ENCODE results near the gene CAMK2B. TPM values are rescaled to one million over a fixed set of nuclear protein-coding genes. Genes with fewer than 3 reads are reported as not detected.

CAMK2B gene
- total RNA-seq, 2 donors from 2014 or later, result 1.2 to 3.5 TPM

DNA sequence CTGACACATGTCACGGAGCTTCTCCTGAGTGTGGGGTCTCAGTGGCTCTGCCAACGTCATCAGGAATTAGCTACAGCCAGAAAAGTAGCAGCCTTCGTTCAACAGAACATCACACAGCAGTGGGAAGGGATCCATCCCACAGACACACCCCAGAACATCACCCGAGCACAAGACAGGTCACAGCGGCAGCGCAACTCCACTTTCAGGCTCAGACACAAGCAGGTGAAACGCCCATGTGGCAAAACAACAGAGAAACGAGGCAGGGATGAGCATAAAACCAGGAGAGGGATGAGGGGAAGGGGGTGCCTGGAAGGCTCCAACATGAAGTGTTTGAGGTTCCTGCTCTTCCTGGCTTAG, 44.8 kb downstream of the CAMK2B start:
- intact Hi-C loops (cut with DNase I), result no loop called here
- DNase-seq (ENCODE audit: low spot score), result peak; percentile 28

DNA sequence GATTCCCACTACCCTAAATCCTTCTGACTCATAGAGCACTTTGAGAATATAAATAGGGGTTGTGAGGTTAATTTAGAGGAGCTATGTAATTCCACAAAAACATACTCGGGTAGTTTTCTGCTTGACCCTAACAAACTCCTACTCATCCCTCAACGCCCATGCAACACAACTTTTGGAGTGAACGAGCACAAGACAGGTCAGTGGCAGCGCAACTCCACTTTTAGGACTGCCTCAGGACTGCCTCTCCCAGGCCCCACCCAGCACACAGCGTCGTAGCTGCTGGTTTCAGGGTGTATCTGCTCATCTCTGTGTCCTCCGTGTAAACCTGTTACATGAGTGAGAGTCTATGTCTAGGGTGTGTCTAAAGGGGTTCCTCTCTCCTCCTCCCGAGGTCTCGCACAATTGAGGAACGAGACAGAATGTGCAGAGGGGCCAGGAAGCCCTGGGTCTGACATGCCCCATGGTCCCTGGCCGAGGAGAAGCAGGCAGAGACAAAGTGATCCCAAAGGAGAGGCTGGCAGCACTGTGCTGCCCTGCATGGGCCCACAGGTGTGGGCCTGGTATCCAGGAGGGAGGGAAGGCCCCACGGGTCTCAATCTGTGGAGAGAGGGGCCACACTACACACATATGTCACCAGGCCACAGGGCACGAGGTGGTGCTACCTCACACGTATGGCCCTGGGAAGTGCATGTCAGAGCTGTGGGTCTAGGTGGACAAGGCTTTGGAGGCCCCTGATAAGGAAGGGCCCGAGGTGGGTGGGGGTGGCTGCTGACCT, 45.5 kb downstream of the CAMK2B start:
- intact Hi-C loops (cut with DNase I), result no loop called here
- peak; percentile 73 for DNase-seq (ENCODE audit: low spot score)

DNA sequence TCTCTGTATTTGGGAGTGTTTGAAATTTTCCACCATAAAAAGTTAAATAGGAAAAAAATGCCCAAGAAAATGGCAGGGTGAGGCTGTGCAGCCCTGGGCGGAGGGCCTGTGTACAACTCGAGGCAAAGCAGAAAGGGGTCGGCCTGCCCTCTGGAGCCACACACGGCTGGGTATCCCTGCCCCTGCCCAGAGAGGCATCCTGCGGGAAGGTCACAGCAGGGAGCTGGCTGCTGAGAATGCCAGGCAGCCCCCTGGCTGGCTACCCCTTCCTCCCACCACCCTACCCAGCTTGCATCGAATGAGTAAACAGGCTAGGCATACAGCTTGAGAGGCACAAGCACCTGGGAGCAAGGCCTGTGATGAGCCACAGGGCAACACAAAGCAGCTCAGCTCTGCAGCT, 46.1 kb downstream of the CAMK2B start:
- intact Hi-C loops (cut with DNase I), result no loop called here
- DNase-seq (ENCODE audit: low spot score), result peak; percentile 59

DNA sequence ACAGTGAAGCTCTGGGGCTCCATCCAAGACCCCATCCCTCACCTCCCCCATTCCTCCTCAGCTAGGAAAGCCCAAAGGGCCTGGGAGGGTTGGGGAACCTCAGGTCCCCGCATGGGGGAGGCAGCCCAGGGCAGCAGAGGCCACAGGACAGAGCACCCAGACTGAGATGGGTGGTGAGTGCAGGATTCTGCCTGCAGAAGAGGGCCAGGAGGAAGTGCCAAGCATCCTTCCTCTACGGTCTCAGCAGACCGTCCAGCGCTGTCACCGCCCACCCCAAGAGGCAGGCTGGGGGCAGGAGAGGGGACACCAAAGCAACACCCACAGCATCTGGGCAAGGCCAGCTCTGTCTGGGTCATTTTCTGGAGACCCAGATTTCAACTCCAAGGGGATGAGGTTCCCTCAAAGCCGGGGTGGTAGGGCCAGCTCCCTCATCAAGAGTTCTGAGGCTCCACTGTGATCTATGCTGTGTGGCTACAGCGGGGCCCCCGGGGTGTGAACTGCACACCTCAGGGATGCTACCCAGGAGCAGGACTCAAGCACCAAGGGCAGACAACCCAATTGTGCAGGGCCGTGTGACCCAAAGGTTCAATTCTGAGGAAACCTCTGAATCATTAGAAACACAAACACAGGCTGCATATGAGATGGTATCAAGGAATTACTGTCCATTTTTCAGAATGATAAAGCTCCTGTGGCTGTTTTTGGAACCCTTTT, 46.8 kb downstream of the CAMK2B start:
- peak; percentile 44 for DNase-seq (ENCODE audit: low spot score)
- intact Hi-C loops (cut with DNase I), result no loop called here

DNA sequence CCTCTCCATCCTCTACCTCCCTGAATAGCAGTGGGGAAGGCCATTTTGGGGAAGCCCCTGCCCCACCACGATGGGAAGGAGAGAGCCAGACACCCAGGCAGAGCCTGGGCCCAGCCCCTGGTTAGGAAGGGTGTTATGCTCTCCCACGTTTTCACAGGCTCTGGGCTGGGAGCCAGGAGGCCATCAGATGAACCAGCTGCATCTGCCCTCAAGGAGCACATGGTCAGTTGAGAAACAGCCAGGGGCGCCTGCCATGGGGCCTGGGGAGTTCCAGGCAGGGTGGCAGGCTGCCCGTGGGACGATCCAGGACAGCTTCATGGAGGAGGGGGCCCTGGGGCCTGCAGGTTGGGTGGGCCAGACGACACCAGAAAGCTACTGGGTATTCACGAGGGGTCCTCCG, 47.5 kb downstream of the CAMK2B start:
- intact Hi-C loops (cut with DNase I), result no loop called here
- peak; percentile 77 for DNase-seq (ENCODE audit: low spot score)

DNA sequence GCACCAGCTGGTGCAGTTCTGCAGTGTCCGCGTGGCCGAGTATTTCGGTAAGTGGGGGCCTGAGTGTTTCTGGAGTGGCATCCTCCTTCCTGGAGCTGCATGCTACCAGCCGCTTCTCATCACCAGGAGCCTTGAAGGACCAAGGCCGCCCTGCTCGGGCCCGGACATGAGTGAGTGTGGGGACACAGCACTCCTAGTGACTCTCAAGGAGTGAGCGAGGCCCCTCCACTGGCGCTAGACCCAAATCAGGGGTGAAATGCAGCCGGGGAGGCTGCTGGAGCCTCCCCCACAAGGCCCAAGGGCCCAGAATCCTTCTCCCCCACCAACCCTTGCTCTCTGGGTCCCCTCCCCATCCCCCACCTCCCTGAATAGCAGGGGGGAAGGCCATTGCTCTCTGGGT, 48.0 kb downstream of the CAMK2B start:
- peak; percentile 60 for DNase-seq (ENCODE audit: low spot score)
- intact Hi-C loops (cut with DNase I), result no loop called here

DNA sequence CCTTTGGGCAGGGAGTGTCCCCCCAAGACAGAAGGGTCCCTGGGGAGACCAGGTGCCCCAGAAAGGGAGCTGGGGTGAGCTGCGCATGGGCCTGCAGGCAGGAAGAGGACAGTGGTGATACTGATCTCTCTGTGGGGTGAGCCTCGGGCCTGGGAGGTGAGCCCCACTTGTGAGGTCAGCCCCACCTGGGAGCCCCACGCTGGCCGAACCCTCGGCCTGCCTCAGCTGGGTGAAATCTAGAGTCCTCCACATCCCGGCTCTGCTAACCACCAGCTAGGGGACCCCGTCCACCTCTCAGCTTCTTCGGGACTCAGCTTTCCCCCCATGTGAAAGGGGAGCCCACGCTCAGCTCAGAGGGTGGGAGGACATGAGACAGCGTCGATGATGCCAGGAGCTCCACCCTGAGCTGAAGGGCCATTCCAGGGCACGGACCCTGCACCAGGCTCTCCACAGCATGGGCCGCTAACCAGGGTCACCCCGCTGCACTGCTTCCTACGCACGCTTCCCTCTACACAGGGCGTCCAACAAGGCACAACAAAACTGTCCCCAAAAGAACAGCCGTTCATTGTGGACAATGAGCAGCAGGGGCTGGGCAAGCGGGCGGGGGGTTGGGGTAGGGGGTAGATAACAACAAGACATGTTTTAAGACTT, 48.7 kb downstream of the CAMK2B start:
- intact Hi-C loops (cut with DNase I), result no loop called here
- DNase-seq (ENCODE audit: low spot score), result peak; percentile 50

DNA sequence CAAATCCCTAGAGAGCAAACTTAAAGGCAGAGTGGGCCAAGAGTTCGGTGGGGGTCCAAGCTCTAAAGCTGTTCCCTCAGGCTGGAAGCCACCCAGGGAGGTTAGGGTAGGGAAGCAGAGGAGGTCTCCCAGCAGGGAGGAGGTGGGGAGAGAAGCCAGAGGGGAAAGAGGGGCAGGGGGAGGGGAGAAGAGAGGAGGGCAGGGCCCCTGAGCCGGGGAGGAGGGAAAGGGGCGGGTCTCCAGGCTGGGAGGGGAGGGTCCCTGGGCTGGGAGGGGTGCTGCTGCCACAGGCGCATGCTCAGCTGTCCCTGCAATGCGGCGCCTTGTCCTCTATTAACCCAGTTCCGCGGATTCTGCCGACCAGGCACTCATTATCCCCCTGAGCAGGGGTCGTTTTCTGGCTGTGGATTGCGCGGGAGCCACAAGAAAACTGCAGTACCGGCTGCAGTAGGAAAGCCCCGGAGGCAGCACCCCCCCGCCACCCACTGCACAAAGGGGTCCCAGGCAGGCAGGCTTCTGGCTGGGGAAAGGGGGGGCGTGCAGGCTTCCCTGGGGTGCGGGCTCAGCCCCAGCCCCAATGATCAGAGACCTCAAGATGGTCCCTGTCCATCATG, 49.3 kb downstream of the CAMK2B start:
- intact Hi-C loops (cut with DNase I), result no loop called here
- DNase-seq (ENCODE audit: low spot score), result peak; percentile 67

DNA sequence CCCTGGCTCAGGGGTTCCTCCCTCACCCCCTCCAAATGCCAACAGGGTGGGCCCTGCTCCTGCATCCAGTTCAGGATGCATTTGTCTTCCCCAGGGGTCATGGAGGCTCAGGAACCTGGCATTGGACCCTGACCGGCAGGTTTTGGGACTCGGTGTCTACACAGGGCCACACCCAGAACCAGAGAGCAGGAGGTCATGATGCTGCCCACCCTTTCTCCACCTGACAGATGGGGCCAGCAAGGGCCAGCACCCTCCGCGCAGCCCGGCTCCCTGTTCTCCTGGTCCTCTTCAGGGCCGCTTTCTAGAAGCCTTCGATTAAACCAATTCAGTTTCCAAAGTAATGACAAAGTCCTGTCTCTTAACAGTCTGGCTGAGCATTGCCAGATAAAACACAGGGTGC, 50.2 kb downstream of the CAMK2B start:
- peak; percentile 72 for DNase-seq (ENCODE audit: low spot score)
- intact Hi-C loops (cut with DNase I), result no loop called here

DNA sequence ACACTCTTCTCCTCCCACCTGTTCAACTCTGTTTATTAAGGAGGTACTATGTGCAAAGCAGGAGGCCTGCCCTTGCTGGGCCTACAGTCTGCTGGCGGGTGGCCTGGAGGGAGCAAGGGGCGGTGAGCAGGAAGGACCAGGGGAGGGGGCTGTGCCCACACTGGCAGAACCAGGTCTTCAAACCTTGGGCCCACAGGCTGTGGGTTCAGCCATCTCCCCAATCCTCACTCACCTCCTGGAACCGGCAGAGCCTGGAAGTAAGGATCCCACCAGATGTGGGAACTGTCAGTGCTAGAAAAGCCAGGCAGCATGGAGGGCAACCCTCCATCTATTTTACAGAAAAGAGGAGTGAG, 50.8 kb downstream of the CAMK2B start:
- intact Hi-C loops (cut with DNase I), result no loop called here
- DNase-seq (ENCODE audit: low spot score), result peak; percentile 58

DNA sequence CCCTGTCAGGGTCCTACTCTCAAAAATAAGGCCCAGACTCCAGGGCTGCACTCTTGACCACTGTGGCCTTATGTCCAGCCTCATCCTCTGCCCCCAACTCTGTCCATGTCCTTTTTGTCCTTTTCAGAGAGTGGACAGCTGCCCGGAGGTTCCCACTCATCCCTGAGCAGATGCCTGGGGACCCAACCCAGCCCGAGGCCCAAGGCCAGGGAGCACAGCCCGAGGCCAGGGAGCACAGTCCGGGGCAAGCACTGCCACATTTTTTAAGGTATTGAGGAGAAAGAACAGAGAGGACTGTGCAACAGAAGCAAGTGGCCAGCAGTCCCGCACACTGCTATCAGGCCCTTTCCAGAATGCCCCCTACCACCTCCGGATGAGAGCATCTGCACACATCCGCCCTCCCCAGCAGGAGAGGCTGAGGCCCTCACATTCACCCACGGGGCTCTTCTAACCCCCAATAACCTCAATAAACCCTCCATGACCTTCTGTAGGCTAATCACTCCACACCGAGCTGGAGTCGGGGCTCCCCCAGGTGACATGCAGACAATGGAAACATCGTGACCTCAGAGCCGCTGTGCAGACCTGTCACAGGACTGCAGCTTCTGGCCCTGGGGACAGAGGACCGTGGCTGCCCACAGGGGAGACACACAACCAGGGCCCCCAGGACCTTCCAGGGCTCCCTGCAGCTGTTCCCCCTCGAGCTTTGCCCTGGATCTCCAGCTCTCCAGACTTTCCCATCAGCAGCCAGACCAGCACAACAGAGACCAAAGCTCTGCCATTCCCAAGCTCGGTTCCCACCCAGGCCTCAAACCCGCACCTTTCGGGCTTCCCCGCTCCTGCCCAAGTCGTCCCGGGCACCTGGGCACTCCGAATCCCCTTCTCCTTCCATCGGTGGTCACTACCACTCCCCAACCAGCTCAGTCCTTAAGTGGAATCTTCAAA, 51.4 kb downstream of the CAMK2B start:
- intact Hi-C loops (cut with DNase I), result no loop called here

DNA sequence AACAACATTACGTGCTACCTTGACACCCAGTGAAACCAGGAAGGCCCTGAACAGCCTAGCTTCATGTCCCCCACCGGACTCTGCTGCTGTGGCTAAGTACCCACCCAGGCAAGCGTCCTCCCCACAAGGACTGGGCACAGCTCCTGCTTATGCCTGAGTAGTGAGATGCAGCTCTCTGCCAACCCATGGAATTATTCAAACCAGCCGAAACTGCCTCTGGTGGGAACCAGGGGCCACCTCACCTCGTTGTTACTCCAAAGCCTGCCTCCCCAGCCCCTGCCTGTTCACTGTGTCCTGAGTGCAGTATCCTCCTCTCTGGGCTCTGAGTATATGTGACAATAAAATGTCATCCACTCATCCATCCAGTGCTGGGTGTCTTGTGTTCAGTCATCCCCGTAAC, 52.4 kb downstream of the CAMK2B start:
- intact Hi-C loops (cut with DNase I), result no loop called here

More for the DNA sequence above, 51.4 kb downstream of the CAMK2B start:
- DNase-seq (ENCODE audit: low spot score), result peak; percentile 34

DNA sequence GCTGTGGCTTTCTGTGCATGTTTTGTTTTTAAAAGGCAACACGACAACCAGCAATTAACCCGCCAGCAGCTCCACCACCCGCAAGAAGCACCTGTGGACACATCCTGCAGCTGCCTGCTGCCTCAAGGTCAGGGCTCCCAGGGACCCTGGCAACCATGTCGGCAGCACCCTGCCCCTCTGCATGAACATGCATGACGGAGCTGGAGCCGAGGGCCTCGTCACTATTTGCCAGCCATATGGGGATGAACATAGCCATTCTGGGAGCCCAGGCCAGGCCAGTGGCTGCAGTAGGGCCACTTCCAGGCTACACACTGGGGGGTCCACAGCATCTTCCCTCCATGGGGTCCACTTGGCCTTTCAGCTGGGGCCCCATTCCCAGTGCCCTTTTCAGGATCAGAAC, 52.9 kb downstream of the CAMK2B start:
- intact Hi-C loops (cut with DNase I), result no loop called here
- DNase-seq (ENCODE audit: low spot score), result no peak

More for the DNA sequence above, 52.4 kb downstream of the CAMK2B start:
- no peak for DNase-seq (ENCODE audit: low spot score)

DNA sequence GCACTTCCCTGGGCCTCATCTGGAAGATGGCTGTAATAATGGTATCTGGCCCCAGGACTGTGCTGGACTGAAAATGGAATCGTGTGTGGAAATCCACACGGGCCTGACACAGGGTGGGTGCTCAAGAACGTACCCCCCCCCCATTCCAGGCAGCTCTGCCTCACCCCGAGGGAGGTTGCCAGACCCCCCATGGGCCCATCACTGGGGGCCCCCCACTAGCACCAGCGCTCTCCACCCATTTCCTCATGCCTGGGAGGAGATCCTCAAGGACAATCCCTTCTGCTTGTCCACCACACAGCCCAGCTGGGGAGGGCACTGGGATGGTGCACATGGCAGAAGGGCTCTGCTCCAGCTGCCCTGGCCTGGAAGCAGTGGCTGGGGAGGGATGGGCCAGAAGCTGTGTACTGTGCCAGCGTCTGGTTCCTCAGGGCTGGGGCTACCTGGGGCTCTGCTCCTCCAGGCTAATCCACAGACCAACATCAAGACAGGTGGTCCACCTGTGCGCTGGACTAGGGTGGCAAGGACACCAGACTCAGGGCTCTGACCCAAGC, 55.4 kb downstream of the CAMK2B start:
- intact Hi-C loops (cut with DNase I), result no loop called here
- DNase-seq (ENCODE audit: low spot score), result no peak

DNA sequence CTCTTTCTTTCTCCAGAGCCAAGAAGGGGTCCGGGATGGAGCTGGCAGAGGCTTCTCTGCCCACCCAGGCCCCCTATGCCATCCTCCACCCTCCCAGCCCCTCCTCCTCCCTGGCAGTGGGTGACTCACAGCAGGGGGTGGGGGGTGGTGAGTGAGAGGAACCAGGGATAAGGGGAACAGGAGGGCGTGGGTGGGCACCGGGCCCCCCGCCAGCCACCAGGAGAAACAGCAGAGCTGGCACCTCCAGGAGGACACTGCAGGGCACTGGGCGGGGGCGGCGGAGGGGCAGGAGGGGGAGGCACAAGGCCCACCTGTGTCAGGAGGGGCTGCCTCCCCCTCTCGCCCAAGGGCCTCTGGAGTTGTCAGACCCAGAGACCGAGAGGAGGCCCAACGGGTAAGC, 56.0 kb downstream of the CAMK2B start:
- intact Hi-C loops (cut with DNase I), result no loop called here
- DNase-seq (ENCODE audit: low spot score), result no peak

DNA sequence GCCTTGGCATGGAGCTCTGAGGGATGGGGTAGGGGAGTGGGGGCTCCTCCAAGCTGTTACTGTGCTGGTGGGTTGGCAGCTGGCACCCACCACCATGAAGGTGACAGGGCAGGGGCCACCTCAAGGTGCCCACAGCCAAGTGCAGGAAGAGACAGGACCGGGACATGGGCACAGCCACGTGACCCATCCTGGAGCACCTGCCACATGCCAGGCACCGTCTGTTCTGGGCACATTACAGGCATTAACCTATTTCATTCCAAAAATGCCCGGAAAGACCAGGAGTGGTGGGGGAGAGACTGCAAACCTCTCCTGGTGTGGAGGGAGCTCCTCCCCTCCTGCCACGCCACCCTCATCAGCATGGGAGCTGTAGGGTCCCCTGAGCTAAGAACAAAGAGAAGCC, 56.7 kb downstream of the CAMK2B start:
- no peak for DNase-seq (ENCODE audit: low spot score)
- intact Hi-C loops (cut with DNase I), result no loop called here

DNA sequence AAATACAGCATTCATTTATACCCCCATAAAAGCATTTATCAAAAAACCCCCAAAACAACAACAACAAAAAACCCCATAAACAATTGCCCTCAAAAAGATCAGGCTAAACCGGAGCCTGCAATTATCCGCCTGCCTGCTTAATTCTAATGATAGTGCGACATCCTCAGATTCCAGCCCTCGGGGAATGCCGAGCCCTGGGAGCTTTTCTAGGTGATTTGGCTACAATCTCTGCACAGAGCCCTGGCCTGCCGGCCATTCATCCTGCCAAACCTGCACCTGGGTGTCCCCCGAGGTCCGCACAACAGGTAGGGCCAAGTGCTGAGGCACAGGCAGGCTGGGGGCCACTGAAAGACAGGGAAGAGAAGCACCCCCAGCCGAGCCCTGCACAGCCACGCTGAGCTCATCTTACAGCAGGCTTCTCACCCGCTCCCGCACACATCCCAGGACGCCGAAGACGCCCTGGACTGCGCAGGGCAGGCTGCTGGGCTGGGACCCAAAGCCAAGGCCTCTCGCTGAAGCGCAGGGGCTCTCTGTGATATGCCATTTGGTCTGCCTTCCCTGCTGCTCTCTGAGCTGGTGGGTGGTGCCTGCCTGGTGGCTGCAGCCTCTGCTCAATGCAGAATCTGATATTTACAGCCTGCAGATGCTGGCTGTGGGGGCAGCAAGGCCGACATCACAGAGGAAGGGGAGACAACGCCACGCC, 57.5 kb downstream of the CAMK2B start:
- DNase-seq (ENCODE audit: low spot score), result no peak
- intact Hi-C loops (cut with DNase I), result no loop called here

DNA sequence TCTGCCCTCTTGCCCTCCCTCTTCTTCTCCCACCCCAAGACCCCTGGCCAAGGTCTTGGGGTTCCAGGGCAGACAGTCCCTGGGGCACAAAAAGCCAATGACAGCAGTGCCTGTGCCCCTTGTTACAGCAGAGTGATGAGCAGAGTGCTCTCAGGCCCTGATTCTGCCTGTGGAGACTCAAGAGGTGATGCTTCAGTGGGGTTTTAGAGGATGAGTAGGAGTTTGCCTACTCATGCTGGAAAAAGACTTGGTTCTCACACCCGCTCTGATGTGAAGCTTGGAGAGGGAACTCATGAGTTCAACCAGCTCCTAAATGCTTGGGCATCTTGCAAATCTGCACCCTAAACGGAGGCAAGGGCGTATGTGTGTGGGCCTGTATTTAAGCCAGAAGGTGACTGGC, 58.2 kb downstream of the CAMK2B start:
- intact Hi-C loops (cut with DNase I), result no loop called here

More for the DNA sequence above, 58.2 kb downstream of the CAMK2B start:
- no peak for DNase-seq (ENCODE audit: low spot score)
